Measurements from ENCODE around the gene NKAIN1. TPM values are rescaled to one million over a fixed set of nuclear protein-coding genes. Genes with fewer than 3 reads are reported as not detected.

NKAIN1 gene
- total RNA-seq, 1 donor from 2014 or later: not detected

DNA sequence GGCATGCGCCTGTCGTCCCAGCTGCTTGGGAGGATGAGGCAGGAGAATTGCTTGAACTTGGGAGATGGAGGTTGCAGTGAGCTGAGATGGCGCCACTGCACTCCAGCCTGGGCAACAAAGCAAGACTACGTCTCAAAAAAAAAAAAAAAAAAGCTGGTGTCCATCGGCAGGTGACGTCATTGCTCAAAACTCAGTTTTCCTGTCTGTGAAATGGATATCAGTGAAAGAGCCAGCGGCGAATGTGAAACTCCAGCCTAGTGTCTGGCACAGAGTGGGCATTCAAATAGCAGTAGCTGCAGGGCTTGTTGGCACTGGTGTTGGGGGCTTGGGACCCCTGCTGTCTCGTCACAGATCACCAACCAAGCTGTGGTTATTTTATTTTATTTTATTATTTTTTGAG lies 75.8 kb downstream of the NKAIN1 start:
- FAIRE-seq (no peak), DNase-seq (ENCODE audit: low read depth) (no peak)
- TF ChIP-seq, protein P1, sequence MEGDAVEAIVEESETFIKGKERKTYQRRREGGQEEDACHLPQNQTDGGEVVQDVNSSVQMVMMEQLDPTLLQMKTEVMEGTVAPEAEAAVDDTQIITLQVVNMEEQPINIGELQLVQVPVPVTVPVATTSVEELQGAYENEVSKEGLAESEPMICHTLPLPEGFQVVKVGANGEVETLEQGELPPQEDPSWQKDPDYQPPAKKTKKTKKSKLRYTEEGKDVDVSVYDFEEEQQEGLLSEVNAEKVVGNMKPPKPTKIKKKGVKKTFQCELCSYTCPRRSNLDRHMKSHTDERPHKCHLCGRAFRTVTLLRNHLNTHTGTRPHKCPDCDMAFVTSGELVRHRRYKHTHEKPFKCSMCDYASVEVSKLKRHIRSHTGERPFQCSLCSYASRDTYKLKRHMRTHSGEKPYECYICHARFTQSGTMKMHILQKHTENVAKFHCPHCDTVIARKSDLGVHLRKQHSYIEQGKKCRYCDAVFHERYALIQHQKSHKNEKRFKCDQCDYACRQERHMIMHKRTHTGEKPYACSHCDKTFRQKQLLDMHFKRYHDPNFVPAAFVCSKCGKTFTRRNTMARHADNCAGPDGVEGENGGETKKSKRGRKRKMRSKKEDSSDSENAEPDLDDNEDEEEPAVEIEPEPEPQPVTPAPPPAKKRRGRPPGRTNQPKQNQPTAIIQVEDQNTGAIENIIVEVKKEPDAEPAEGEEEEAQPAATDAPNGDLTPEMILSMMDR (IDR thresholded peaks at IDR 0.05; ENCODE audit: insufficient read depth, low read length, severe bottlenecking): no peak
- H3K27me3 ChIP-seq (ENCODE audit: control insufficient read depth, insufficient read depth, low read length): no peaks in the 10 kb centered on the region
- no peaks in the 10 kb centered on the region for H3K36me3 ChIP-seq (ENCODE audit: control insufficient read depth, insufficient read depth, low read length)
- H3K4me3 ChIP-seq (ENCODE audit: low read depth, low read length): no peak overlapping the region

- H3K27me3 ChIP-seq (ENCODE audit: control insufficient read depth, insufficient read depth, low read length): no peaks in the 10 kb centered on the region
- H3K36me3 ChIP-seq (ENCODE audit: control insufficient read depth, insufficient read depth, low read length): peaks cover 2% of the 10 kb centered on the region
- H3K4me3 ChIP-seq (ENCODE audit: low read depth, low read length): no peak overlapping the region
- TF ChIP-seq, protein P1 (IDR thresholded peaks at IDR 0.05; ENCODE audit: insufficient read depth, low read length, severe bottlenecking): no peak
- no peak for DNase-seq (ENCODE audit: low read depth)
- no peak for FAIRE-seq
Observed at GRCh38 chr1:31161571-31161970, 78.1 kb downstream of the NKAIN1 start.

DNA sequence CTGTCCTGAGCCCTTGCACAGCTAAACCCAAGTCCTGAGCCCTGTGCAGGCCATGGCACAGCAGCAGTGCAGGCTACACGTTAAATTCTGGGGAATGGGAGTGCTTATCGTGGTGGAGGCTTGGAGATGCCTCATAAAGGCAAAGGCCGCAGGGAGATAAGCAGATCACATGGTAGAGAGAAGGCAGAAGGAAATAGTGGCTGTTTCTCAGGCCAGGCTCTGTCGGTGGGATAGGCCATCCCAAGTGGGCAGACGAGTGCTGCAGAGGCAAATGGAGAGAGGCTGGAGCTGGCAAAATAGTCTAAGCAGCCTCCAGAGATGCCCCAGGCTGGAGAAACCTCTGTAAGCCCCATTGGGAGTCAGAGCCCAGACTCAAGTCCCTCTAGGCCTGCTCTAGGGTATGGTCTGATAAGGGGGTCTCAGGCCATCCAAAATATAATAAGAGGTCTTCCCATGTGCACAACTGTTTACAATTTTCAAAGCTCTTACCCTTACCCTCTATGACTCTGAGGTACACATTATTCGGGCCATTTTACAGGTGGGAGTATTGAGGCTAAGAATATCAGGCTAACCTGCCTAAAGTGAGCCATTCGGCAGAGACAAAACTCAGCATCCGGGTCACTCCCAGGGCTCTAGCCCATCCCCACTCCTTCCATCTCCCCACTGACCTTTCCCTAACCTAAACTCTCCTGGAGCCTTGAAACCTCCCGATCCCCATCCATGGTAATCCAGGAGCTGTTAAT lies 79.6 kb downstream of the NKAIN1 start:
- H3K36me3 ChIP-seq (ENCODE audit: control insufficient read depth, insufficient read depth, low read length): peaks cover 2% of the 10 kb centered on the region
- DNase-seq (ENCODE audit: low read depth) (no peak), FAIRE-seq (no peak)
- H3K27me3 ChIP-seq (ENCODE audit: control insufficient read depth, insufficient read depth, low read length): no peaks in the 10 kb centered on the region
- no peak overlapping the region for H3K4me3 ChIP-seq (ENCODE audit: low read depth, low read length)
- TF ChIP-seq, protein P1 (IDR thresholded peaks at IDR 0.05; ENCODE audit: insufficient read depth, low read length, severe bottlenecking): no peak

GRCh38 chr1:31159323-31159722 lies 80.4 kb downstream of the NKAIN1 start:
- H3K27me3 ChIP-seq (ENCODE audit: control insufficient read depth, insufficient read depth, low read length): no peaks in the 10 kb centered on the region
- H3K36me3 ChIP-seq (ENCODE audit: control insufficient read depth, insufficient read depth, low read length): peaks cover 2% of the 10 kb centered on the region
- DNase-seq (ENCODE audit: low read depth) (no peak), FAIRE-seq (no peak)
- no peak overlapping the region for H3K4me3 ChIP-seq (ENCODE audit: low read depth, low read length)
- TF ChIP-seq, protein P1 (IDR thresholded peaks at IDR 0.05; ENCODE audit: insufficient read depth, low read length, severe bottlenecking): no peak

DNA sequence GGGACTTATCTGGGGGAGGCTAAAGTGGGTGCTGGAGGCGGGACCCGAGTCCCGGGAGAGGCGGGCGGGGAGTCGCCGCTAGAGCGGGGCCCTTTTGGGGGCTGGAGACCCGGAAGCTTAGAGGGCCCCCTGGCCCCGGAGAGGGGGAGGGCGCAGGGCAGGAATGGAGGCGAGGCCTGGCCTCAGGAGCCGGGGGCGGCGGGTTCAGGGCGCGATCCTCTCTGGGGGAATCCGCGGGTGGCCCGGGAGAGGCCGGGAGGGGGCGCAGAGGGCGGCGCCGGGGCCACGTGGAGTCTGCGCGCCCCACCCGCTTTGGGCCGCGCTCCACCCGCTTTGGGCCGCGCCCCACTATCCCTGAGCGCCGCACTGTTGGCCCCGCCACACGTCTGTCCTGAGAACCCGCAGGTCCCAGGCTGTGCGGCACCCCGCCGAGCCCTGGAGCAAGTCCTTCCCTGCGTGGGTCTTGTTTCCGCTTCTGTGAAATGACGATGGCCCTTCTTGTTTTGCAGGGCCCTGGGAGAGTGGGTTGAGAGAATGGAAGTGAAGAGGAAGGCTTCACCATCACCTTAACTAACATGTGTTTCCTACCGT lies 84.4 kb downstream of the NKAIN1 start:
- FAIRE-seq (no peak), DNase-seq (ENCODE audit: low read depth) (peak; percentile 30)
- Histone ChIP-seq H3K27me3 (ENCODE audit: control insufficient read depth, insufficient read depth, low read length) (no peaks in the 10 kb centered on the region), H3K36me3 (ENCODE audit: control insufficient read depth, insufficient read depth, low read length) (peaks cover 2% of the 10 kb centered on the region), H3K4me3 (ENCODE audit: low read depth, low read length) (peak overlapping the region; percentile 72)
- TF ChIP-seq, protein P1 (IDR thresholded peaks at IDR 0.05; ENCODE audit: insufficient read depth, low read length, severe bottlenecking): peak; percentile 46

Measured in bronchial epithelial cell (primary cell).